Body of pancreas (tissue), 4 donors: ENCODE measurements around the gene TMED4.

Experiments
- CTCF ChIP-seq, 7 experiments: fragments of 450-650 bp in 4 of 7; fragments of 200-600 bp in 3 of 7; sonication (generic) in 3 of 7; IDR thresholded peaks; one replicate each; pipeline ENCODE4 v1.5.1; 2016 to 2019; ENCODE audit warnings: antibody characterized with exemption in 7 of 7
- POLR2A ChIP-seq, 3 donors: fragments of 450-650 bp; IDR thresholded peaks; one replicate each; pipeline ENCODE4 v1.6.1; 2016; ENCODE audit warnings: antibody characterized with exemption in 3 of 3, mild to moderate bottlenecking in 2 of 3

- TF ChIP-seq CTCF (IDR thresholded peaks at IDR 0.05) (no peak), POLR2A (IDR thresholded peaks at IDR 0.05) (no peak)
Measured at GRCh38 chr7:44559485-44559884, 22.5 kb downstream of the TMED4 start.
